GM12872 (cell line): ENCODE results near the gene CYSRT1.
A peak's percentile ranks its signal among the peaks of the same experiment; 100 is the strongest.

Experiments used
- TF ChIP-seq, protein P1 (sequence below): IDR thresholded peaks from 3 replicates; pipeline ENCODE4 v1.5.1; 2011; ENCODE audit warnings: low read depth, mild to moderate bottlenecking, low read length, moderate library complexity; ENCODE audit not compliant: insufficient read depth

The CYSRT1 gene

DNA sequence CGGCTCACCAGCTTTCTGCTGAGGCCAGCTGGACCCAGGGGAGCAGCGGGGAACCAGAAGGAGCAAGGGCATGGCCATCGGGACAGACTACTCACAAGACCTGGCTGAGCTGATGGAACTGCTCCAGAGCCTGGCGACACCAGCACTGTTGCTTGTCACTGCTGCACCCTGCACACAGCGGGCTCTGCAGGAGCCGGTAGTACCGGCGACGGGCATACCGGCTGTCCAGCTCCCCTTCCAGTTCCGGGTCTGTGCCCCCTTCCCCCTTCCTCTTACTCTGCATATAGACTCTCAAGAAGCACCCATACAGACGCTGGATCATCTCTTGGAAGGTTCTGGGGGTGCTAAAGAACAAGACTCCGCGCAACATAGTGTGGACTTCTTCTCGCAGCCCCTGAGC lies 37.6 kb upstream of the CYSRT1 start:
- TF ChIP-seq, protein P1, sequence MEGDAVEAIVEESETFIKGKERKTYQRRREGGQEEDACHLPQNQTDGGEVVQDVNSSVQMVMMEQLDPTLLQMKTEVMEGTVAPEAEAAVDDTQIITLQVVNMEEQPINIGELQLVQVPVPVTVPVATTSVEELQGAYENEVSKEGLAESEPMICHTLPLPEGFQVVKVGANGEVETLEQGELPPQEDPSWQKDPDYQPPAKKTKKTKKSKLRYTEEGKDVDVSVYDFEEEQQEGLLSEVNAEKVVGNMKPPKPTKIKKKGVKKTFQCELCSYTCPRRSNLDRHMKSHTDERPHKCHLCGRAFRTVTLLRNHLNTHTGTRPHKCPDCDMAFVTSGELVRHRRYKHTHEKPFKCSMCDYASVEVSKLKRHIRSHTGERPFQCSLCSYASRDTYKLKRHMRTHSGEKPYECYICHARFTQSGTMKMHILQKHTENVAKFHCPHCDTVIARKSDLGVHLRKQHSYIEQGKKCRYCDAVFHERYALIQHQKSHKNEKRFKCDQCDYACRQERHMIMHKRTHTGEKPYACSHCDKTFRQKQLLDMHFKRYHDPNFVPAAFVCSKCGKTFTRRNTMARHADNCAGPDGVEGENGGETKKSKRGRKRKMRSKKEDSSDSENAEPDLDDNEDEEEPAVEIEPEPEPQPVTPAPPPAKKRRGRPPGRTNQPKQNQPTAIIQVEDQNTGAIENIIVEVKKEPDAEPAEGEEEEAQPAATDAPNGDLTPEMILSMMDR = no peak

GRCh38 chr9:137188086-137188489 lies 36.9 kb upstream of the CYSRT1 start:
- TF ChIP-seq, protein P1 = no peak

DNA sequence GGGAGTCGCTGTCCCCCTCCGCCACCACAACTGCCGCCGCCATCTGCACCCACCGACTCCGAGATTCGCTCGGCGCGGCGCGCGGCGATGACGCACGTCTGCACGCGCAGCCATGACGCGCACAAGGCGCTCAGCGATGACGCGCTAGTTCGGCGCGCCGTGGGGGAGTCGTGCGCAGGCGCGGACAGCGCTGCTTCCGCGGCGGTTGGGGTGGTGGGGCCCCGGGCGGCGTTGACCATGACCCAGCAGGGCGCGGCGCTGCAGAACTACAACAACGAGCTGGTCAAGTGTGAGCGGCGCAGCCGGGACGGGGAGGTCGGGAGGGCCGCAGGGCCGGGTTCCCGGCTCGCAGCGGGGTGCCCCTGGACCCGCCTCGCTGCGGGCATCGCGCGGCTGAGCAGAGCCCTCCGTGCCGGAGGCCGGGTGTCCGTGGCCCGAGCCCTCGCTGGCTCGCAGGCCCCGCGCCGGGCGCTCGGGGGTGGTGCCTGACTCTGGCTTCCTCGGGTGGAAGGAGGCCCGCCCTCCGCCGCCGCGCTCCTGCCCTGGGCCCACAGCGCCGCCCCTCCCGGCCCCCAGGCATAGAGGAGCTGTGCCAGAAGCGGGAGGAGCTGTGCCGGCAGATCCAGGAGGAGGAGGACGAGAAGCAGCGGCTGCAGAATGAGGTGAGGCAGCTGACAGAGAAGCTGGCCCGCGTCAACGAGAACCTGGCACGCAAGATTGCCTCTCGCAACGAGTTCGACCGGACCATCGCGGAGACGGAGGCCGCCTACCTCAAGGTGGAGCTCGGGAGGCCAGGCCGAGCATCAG lies 36.3 kb upstream of the CYSRT1 start, which contains the start of the genes ANAPC2 and SSNA1:
Gene ANAPC2 (minus strand): TSS at position 71 of the 807 bp plus-strand sequence. CDS start 28 bp downstream, at position 43.
Gene SSNA1 (plus strand): TSS at position 187 of the 807 bp plus-strand sequence. CDS start 51 bp downstream, at position 238.
- TF ChIP-seq, protein P1 = peak; percentile 56

DNA sequence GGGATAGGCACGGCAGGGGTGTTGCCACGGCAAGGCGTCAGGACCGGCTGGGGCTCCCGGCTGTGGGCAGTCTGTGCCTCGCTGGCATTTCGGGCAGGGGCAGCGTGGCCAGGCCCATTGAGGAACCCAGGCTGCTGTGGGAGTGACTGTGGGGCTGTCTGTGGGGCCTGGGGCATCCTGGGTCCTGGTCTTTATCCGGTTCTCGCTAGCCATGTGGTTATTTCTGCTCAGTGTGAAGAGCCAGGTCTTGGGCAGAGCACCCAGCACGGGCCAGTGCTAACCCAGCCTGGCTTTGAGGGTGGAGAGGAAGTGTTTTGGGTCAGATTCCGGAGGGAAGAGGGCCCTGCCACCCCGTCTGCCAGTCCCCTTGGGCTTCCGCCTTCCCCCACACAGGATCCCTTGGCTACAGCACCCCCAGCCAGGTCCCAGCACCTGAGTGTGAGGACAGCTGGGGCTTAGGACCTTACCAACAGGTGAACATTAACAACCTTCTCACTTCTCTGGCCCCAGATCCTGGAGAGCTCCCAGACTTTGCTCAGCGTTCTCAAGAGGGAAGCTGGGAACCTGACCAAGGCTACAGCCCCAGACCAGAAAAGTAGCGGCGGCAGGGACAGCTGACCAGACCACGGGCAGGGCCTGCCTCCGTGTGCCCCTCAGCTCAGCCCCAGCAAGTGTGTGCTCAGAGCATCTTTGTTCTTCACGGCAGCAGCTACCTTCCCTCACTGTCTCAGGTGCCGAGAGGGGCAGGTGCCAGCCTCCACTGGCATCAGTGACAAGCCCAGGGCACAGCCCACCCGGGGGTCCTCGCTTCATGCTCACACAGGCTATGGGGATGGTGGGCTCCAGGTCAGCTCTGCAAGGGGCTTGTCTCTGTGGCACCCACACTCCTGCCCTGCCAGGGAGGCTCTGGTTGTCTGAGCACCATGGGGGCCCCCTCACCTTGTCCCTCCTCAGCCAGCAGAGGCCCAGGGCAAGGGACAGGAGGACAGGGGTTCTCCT lies 35.4 kb upstream of the CYSRT1 start:
- TF ChIP-seq, protein P1 = no peak

- TF ChIP-seq, protein P1 = no peak
Observed at GRCh38 chr9:137190315-137190856, 34.6 kb upstream of the CYSRT1 start.

DNA sequence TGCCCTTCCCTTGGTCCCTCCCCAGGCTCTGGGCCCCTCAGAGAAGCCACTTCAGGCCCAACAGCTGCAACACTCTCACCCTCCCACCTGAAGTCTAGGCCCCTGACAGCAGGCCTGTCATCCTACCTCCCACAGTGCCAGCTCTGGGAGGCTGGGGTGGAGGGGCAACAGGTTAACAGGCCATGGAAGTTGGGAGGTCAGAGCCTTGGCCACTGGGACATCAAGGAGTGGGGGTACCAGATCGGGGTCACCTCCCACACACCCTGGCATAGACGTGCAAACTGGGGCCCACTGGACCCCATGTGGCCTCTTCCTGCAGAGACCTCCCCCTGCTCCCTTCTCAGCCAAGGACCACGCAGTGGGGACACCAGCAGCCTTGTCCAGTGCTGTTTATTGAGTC lies 33.7 kb upstream of the CYSRT1 start:
- TF ChIP-seq, protein P1 = no peak
